GM21619 (cell line): ENCODE results near the gene SLC38A2.

Experiments used
- ATAC-seq: cut with Tn5 transposase; IDR thresholded peaks from one replicate; pipeline ENCODE4 v1.9.1; 2021; ENCODE audit not compliant: unreplicated experiment

The SLC38A2 gene

DNA sequence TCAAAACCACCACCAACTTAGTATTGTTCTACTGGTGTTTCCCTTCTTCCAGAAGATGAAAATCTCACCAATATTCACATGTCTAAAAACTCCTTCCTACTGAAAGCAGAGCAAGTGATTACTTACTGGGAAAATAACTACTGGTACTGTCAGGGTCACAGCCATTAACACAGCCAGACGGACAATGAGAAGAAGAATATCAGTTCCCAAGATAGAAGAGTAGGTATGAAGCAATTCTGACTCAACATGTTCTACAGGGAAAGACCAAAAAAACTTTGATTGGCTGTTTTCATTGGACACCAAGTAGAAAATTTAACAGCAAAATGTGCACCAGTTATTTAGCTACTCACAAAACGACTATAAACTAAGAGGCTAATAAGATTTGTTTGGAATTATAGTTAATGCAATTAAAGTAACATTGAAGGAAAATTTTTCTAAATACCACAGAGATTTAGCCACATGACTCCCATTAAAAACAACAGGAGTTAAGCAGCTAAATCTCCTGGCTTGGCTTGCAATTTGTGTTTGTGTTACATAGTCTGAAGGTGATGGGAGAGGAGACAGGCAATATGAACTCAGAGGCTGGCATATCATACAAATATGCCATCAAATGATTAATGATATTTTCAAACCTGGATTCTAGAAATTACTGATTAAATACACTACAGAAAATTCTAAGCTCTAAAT lies 9.5 kb downstream of the SLC38A2 start:
- ATAC-seq = no peak

- no peak for ATAC-seq
Measured at GRCh38 chr12:46361667-46362034, 10.9 kb downstream of the SLC38A2 start.

GRCh38 chr12:46360908-46361666 lies 11.5 kb downstream of the SLC38A2 start:
- peak; percentile 71 for ATAC-seq

DNA sequence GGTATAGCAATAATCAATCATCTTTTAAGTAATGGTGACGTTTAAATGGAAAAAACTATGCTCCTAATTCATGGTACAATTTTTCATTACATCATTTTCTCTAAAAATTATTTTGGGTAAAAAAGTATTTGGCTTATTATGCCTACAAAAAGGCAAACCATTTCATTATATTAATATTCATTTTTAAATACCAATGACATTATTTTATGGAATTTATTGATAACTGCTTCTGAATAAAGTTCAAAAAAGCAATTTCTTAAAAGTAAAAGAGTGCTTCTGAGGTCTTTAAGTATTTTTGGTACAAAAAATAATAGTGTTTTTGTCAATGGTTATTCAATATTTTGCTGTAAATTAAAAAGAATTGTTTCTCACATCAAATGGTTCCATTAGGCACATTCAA lies 12.2 kb downstream of the SLC38A2 start:
- ATAC-seq = no peak

GRCh38 chr12:46359667-46360280 lies 12.8 kb downstream of the SLC38A2 start:
- ATAC-seq = no peak

DNA sequence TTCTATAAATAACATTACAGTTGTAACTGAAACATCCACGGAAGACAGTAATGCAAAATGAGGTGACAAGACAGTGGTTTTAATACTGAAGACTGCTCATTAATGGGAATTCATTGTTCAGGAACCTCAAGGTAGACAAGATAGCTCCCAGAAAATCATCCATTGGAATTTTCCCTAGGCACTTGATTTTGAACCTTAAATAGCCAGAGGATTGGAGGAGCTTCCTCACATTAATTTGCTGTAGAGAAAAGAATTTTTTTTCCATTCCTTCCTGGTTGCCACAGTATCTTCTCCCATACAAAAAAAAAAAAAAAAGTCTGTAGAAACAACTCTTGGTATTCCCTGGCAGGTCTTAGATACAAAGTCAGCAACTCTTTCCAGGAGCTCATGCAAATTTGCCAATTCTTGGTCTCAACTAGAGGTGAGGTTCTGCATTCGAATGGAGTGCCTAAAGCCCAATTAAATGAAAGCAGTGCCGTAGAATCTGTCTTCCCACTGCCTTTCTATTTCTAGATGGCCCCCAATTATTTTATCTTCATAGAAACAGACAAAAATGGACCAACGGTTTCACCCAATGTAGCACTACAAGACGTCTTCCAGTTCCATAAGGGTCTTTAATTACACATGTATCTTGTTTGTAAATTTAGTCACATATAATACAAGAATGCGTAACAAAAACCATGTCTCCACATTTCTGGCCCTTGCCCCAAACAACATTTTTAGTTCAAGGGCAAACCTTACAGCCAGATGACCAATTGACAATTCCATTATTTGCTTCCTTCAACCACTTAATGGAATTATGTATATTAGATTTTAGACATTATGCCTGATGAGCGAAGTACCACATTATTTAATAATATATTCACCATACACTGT lies 13.5 kb downstream of the SLC38A2 start:
- ATAC-seq = no peak

DNA sequence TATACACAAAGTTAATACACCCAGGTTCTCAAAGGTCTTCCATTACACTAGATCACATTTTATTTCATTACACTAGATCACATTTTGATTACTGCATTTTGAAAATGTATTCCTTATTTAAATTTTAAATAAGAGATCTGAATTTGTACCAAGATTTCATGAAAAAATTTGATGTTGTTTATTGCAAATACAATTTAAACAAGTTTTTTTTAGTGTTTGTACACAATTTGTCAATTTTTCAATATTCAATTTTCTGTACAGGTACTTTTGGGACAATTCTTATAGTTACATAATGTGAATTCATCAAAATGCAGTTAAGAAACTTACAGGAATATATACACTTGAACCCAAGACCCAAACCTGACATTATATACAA lies 14.3 kb downstream of the SLC38A2 start:
- no peak for ATAC-seq

DNA sequence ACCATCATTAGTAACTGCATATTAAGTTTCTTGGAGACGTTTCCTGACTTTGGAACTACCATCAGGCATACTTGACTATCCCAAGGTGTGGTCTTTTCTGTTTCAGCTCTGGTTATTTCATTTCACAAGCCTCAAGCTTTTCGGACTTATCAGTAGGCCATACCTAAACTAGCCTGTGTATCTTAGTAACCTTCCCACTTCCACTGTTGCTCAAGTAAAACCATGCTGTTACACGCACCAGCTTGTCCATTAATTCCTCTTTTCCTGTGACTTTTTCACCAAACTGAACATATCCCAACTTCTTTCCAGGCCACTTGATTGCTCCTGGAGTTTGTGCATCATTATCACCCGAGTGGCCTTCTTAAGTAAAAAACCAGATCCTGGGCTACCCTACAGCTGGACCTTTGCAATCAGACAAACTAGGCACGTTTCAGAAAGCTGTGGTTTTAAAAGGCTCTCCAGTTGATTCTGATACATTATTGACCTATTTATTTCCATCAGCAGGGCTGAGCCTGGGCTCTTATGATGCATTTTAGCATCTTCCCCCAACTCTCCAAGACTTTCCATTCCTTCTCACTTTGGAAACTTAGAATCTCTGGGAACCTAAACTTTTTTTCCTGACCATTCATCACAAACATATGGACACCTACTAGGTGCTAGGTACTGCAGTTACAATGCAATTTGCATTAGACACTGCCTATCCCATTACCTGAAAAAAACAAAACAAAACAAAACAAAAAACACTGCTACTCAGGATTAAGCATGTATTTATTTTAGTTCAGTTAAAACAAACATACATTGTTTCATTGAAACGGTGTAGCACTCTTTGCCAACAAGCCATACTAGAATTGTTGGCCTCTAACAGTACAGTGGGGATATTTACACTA lies 14.9 kb downstream of the SLC38A2 start:
- ATAC-seq = no peak

GRCh38 chr12:46356655-46357437 lies 15.7 kb downstream of the SLC38A2 start:
- ATAC-seq = no peak

DNA sequence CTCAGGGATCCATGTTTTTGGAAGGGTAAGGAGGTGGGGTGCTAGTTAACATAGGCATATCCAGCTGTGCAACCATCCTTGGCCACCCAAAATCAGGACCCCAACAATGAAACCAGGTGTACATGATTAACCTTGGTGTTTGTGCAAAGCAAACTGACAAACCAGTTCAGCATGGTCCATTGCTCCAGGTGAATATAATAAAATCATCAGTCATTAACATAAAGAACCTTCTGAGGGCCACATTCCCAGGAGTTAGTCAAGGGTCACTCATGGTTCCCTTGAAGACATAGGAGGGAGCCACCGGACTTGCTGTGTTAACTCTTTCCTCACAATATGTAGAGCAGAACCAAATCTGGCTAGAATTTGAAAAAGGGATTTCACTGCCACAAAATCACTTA lies 17.8 kb downstream of the SLC38A2 start:
- no peak for ATAC-seq

DNA sequence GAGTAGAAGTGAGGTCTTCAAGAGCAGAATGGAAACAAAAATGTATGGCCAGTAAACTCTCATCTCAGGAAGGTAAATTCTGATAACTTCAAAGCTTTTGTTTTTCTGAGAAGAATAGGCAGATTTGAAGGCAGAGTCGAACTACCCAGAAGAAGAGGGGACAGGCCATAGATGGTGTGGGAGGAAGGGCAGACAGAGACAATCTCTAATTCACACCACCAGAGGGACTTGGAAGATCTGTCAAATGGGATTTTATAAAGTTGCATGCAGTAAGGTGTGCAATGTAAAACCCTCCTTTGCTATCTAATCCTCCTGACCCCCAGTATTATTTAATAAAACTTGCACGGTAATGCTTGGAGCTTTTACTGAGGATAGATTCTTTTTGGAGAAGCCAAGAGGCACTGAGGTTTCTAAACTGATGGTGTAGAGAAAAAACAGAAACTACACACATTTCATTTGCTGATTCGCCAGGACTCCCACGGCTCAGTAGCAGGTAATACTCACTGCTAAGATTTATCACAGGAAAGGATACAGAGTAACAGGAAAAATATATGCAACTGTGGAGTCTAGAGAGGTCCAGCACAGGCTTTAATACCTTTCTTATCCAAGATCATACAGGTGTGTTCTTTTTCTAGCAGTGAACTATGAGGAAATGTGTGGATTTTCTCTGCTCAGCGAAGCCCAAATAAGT lies 18.3 kb downstream of the SLC38A2 start:
- ATAC-seq = no peak

DNA sequence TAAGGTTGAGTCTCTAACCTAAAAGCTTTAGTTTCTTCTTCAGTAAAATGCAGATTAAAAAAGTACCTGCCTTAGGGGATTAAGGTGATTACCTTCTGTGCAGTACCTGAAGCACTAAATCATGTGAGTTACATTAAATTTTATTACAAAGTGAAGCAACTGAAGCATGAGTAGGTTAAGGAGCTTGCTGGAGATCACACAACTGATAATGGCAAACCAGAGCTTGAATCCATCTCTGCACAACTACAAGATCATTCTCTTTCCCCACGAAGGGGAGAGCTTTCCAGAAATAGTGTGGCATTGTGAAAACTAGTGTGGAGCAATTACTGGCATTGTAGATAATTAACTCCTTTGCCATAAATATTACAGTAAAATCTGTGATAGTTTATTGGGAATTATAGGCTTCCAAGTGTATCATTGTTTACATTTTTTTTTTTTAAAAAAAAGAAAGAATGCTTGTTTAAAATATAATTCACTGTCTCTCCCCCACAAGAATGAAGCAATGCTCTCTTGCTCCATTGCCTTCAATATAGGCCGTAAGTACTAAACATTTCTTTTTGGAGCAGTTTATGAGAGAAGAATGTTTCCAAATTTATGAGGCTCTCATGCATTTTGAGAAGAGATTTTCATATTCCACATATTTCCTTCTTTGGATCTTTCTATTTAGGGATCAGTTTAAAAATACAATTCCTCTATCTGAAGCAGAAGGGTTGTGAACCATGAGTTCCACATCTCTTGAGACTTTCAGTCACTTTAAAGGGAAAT lies 20.5 kb downstream of the SLC38A2 start:
- no peak for ATAC-seq

GRCh38 chr12:46351138-46351537 lies 21.4 kb downstream of the SLC38A2 start:
- ATAC-seq = no peak

GRCh38 chr12:46349253-46349652 lies 23.3 kb downstream of the SLC38A2 start:
- no peak for ATAC-seq

DNA sequence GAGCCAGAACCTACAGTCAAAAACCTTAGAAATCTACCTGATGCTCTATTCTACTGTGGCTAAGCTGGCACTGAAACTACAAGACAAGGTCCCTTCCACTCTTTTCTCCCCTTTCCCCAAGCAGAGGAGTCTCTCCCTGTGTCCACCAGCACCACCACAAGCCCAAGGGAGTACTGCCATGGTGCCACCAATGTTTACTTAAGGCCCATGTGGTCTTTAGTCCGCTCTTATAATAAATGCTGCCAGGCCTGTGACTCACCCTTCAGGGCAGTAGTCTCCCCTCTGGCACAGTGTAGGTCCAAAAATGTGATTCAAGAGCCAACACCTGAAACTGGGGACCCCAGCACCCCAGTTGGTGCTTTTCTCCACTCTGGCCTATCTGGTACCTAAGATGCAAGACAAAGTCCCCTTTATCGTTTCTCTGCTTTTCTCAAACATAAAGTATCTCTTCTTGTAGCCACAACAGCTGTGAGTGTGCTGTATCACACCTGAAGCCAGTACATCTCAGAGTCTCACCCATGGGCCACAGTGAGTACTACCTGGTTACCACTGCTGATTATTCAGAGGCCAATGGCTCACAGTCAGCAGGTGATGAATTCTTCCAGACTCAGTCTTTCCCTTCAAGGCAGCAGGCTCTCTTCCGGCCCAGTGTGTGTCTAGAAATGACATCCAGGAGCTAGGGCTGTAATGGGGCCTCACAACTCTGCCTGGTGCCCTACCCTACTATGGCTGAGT lies 29.3 kb downstream of the SLC38A2 start:
- ATAC-seq = no peak

- ATAC-seq = no peak
Measured at GRCh38 chr12:46342562-46343033, 30.0 kb downstream of the SLC38A2 start.

DNA sequence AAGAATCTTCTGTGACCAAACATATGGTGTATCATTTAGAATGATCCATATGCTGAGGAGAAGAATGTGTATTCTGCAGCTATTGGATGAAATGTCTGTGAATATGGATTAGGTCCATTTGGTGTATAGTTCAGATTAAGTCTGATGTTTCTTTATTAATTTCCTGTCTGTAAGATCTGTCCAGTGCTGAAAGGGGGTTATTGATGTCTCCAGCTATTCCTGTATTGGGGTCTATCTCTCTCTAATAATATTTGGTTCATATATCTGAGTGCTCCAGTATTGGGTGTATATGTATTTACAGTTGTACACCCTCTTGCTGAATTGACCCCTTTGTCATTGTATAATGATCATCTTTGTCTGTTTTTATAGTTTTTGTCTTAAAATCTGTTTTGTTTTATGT lies 33.5 kb downstream of the SLC38A2 start:
- ATAC-seq = no peak
